Measurements from ENCODE around the gene ZNF789.
A peak's percentile ranks its signal among the peaks of the same experiment; 100 is the strongest.

The ZNF789 gene

GRCh38 chr7:99472561-99473314 lies at the start of gene ZNF789 (continued):
- peak; percentile 33; the same call in 1 of the 2 replicates for TF ChIP-seq ZNF518A (tag by site-specific recombination; conservative IDR thresholded peaks at IDR 0.05; ENCODE audit: low read depth)
- TF ChIP-seq ZNF639 (tag by site-specific recombination; IDR thresholded peaks at IDR 0.05), result peak; percentile 67; the same call in 1 of the 2 replicates
- TF ChIP-seq ZNF623 (tag by site-specific recombination; IDR thresholded peaks at IDR 0.05), result peak; percentile 35; the same call in 1 of the 2 replicates
- peak; percentile 86 for TF ChIP-seq PRDM10 (tag by site-specific recombination; IDR thresholded peaks at IDR 0.05)
- TF ChIP-seq ZNF16 (tag by site-specific recombination; IDR thresholded peaks at IDR 0.05; ENCODE audit: low read depth), result no peak
- TF ChIP-seq SP3 (tag by site-specific recombination; IDR thresholded peaks at IDR 0.05), result peak; percentile 66
- no peak; the same call in 1 of the 2 replicates for TF ChIP-seq ZNF561 (tag by site-specific recombination; IDR thresholded peaks at IDR 0.05; ENCODE audit: borderline replicate concordance)
- TF ChIP-seq ZSCAN5A (tag by site-specific recombination; IDR thresholded peaks at IDR 0.05), result 0 out of 2 replicates have a peak, but pooled peaks have one; percentile 23
- TF ChIP-seq TSHZ1 (tag by site-specific recombination; IDR thresholded peaks at IDR 0.05; ENCODE audit: borderline replicate concordance), result 0 out of 2 replicates have a peak, but pooled peaks have one; percentile 26
- TF ChIP-seq WT1 (tag by site-specific recombination; IDR thresholded peaks at IDR 0.05), result peak; percentile 7; the same call in 1 of the 2 replicates
- TF ChIP-seq ZSCAN16 (tag by site-specific recombination; IDR thresholded peaks at IDR 0.05), result 0 out of 2 replicates have a peak, but pooled peaks have one; percentile 66
- peak; percentile 60; the same call in 1 of the 2 replicates for TF ChIP-seq KLF17 (tag by site-specific recombination; IDR thresholded peaks at IDR 0.05)
- peak; percentile 66 for TF ChIP-seq GLIS1 (tag by site-specific recombination; IDR thresholded peaks at IDR 0.05)
- TF ChIP-seq ZNF10 (tag by site-specific recombination; IDR thresholded peaks at IDR 0.05), result peak; percentile 29; the same call in 1 of the 2 replicates
- peak; percentile 14; the same call in 1 of the 2 replicates for TF ChIP-seq ZNF366 (tag by site-specific recombination; conservative IDR thresholded peaks at IDR 0.05)
- peak; percentile 71; the same call in 1 of the 2 replicates for TF ChIP-seq KLF8 (tag by site-specific recombination; IDR thresholded peaks at IDR 0.05)
- TF ChIP-seq ZFP37 (tag by site-specific recombination; IDR thresholded peaks at IDR 0.05), result peak; percentile 63; the same call in 1 of the 2 replicates
- TF ChIP-seq GLI4 (tag by site-specific recombination; IDR thresholded peaks at IDR 0.05), result no peak
- TF ChIP-seq ZNF629 (tag by site-specific recombination; IDR thresholded peaks at IDR 0.05), result peak; percentile 65
- peak; percentile 34; the same call in 1 of the 2 replicates for TF ChIP-seq ZEB2 (tag by site-specific recombination; IDR thresholded peaks at IDR 0.05)
- peak; percentile 84 for TF ChIP-seq ZNF600 (tag by site-specific recombination; IDR thresholded peaks at IDR 0.05)
- 0 out of 2 replicates have a peak, but pooled peaks have one; percentile 24 for TF ChIP-seq ZNF394 (tag by site-specific recombination; IDR thresholded peaks at IDR 0.05; ENCODE audit: borderline replicate concordance)

Data from HEK293 (cell line).